Measurements from ENCODE around the gene TENM4. TPM values are rescaled to one million over a fixed set of nuclear protein-coding genes. Genes with fewer than 3 reads are reported as not detected.

The TENM4 gene
- total RNA-seq, 4 donors from 2014 or later = 5.5 to 12.3 (median 8.9) TPM

DNA sequence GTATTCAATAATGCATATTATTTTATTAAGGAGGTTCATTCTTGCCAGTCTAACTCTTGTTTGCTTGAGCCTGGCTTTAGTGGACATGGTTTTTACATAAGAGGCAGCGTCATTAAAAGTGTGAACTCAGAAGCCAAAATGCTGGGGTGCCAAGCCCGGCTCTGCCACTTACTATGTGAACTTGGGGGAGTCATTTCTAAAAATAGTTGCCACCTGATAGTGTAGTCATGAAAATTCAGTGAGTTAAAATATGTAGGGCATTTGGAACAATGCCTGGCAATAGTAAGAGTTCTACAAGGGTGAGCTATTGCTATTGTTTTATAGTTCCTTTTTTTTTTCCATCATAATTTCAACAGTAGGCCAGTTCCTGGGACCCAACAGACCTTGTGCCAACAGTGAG, 49.9 kb downstream of the TENM4 start:
- Histone ChIP-seq H3K9me3 (no peaks in the 10 kb centered on the region), H3K27me3 (no peaks in the 10 kb centered on the region), H3K4me1 (no peaks in the 10 kb centered on the region), H3K4me3 (no peak overlapping the region), H3K27ac (no peak overlapping the region), H3K36me3 (no peaks in the 10 kb centered on the region)
- no peak for ATAC-seq
- TF ChIP-seq POLR2AphosphoS5 (IDR thresholded peaks at IDR 0.05) (no peak), POLR2A (IDR thresholded peaks at IDR 0.05) (no peak), EP300 (IDR thresholded peaks at IDR 0.05) (no peak)
- TF ChIP-seq, protein P1, sequence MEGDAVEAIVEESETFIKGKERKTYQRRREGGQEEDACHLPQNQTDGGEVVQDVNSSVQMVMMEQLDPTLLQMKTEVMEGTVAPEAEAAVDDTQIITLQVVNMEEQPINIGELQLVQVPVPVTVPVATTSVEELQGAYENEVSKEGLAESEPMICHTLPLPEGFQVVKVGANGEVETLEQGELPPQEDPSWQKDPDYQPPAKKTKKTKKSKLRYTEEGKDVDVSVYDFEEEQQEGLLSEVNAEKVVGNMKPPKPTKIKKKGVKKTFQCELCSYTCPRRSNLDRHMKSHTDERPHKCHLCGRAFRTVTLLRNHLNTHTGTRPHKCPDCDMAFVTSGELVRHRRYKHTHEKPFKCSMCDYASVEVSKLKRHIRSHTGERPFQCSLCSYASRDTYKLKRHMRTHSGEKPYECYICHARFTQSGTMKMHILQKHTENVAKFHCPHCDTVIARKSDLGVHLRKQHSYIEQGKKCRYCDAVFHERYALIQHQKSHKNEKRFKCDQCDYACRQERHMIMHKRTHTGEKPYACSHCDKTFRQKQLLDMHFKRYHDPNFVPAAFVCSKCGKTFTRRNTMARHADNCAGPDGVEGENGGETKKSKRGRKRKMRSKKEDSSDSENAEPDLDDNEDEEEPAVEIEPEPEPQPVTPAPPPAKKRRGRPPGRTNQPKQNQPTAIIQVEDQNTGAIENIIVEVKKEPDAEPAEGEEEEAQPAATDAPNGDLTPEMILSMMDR (IDR thresholded peaks at IDR 0.05) = no peak
- WGBS, 2 donors (ENCODE audit: low coverage in 1 of 2) = 0 to 25% methylated on average over 1 to 2 of the region's 2 CpGs

DNA sequence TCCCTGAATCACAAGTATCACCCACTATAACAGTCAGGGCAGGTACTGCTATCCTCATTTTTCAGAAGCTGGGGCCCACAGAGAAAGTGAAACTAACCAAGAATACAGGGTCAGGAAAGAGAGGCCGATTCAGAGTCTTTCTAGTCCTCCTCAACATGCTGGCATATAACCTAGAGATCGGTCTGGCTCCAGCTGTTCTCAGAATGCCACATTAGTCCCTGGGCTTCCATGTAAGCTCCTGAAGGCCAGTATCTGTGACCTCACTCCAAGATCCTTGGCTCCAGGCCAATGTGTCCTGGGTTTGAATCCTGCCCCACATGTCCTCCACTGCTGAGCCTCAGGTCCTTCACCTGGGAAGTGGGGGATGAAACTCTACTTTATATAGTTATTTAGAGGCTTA, 50.4 kb downstream of the TENM4 start:
- 80 to 83% methylated on average over 1 of the region's 2 CpGs for WGBS, 2 donors (ENCODE audit: low coverage in 1 of 2)
- H3K4me3 ChIP-seq = no peak overlapping the region
- no peak for ATAC-seq

GRCh38 chr11:79388201-79388600, 52.6 kb downstream of the TENM4 start:
- no peak for ATAC-seq
- no peaks in the 10 kb centered on the region for H3K4me1 ChIP-seq
- TF ChIP-seq POLR2A (IDR thresholded peaks at IDR 0.05) (no peak), POLR2AphosphoS5 (IDR thresholded peaks at IDR 0.05) (no peak), EP300 (IDR thresholded peaks at IDR 0.05) (no peak)
- TF ChIP-seq, protein P1 (IDR thresholded peaks at IDR 0.05) = no peak
- H3K27me3 ChIP-seq = no peaks in the 10 kb centered on the region
- no peaks in the 10 kb centered on the region for H3K36me3 ChIP-seq
- H3K9me3 ChIP-seq = no peaks in the 10 kb centered on the region
- no peak overlapping the region for H3K27ac ChIP-seq
- H3K4me3 ChIP-seq = no peak overlapping the region
- 86 to 100% methylated on average over 2 of the region's 2 CpGs for WGBS, 2 donors (ENCODE audit: low coverage in 1 of 2)

More for the DNA sequence above, 50.4 kb downstream of the TENM4 start:
- H3K36me3 ChIP-seq = no peaks in the 10 kb centered on the region
- H3K27me3 ChIP-seq = no peaks in the 10 kb centered on the region
- no peak overlapping the region for H3K27ac ChIP-seq
- TF ChIP-seq POLR2AphosphoS5 (IDR thresholded peaks at IDR 0.05) = no peak
- TF ChIP-seq POLR2A (IDR thresholded peaks at IDR 0.05) = no peak
- TF ChIP-seq, protein P1 (IDR thresholded peaks at IDR 0.05) = no peak
- TF ChIP-seq EP300 (IDR thresholded peaks at IDR 0.05) = no peak
- no peaks in the 10 kb centered on the region for H3K4me1 ChIP-seq
- H3K9me3 ChIP-seq = no peaks in the 10 kb centered on the region

- Histone ChIP-seq H3K27ac (no peak overlapping the region), H3K9me3 (no peaks in the 10 kb centered on the region), H3K36me3 (no peaks in the 10 kb centered on the region), H3K4me3 (no peak overlapping the region), H3K27me3 (no peaks in the 10 kb centered on the region), H3K4me1 (no peaks in the 10 kb centered on the region)
- 63 to 79% methylated on average over 3 of the region's 3 CpGs for WGBS, 2 donors (ENCODE audit: low coverage in 1 of 2)
- no peak for ATAC-seq
- TF ChIP-seq POLR2A (IDR thresholded peaks at IDR 0.05) (no peak), POLR2AphosphoS5 (IDR thresholded peaks at IDR 0.05) (no peak), EP300 (IDR thresholded peaks at IDR 0.05) (no peak)
- TF ChIP-seq, protein P1 (IDR thresholded peaks at IDR 0.05) = no peak
These were observed 57.0 kb downstream of the TENM4 start for GRCh38 chr11:79383874-79384273.

DNA sequence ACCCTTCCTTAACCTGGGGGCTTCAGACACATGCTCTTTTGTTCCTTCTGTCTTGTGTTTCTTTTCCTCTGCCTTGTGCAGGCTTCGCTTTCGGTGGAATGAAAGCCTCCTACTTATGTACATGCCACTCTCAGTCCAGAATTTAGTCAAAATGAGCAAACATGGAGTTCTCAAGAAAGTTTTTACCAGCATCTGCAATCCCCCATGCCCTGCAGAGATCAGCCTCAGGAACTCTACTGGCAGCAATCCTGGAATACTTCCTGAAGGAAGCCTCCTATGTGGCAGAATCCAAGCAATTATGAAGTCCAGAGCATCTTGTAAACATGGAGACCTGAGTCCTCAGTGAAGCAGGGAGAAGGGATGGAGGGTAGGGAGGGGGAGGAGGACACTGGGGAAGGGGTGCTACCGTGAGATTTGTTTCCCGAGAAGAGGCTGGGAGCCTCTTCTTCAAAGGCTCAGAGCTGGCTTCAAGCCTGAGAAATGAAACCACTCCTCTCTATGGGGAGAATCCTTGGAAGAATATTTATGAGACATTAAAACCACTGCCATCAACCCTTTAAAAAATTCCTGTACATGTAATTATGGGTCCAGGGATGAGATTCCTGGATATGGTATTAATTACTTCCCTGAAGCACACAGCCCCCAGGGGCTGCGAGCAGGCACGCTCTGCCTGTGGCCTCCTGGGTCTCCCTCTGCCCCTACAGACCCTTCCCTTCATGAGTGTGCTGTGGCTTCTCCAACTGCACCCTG, 58.4 kb downstream of the TENM4 start:
- no peak for TF ChIP-seq POLR2A (IDR thresholded peaks at IDR 0.05)
- TF ChIP-seq POLR2AphosphoS5 (IDR thresholded peaks at IDR 0.05) = no peak
- TF ChIP-seq EP300 (IDR thresholded peaks at IDR 0.05) = no peak
- ATAC-seq = no peak
- 52 to 55% methylated on average over 3 to 5 of the region's 6 CpGs for WGBS, 2 donors (ENCODE audit: low coverage in 1 of 2)

More for the DNA sequence above, 58.4 kb downstream of the TENM4 start:
- no peaks in the 10 kb centered on the region for H3K36me3 ChIP-seq
- H3K4me1 ChIP-seq = no peaks in the 10 kb centered on the region
- H3K4me3 ChIP-seq = no peak overlapping the region
- no peaks in the 10 kb centered on the region for H3K27me3 ChIP-seq
- no peak overlapping the region for H3K27ac ChIP-seq
- H3K9me3 ChIP-seq = no peaks in the 10 kb centered on the region
